IPS-15b (cell line): Measurements from ENCODE around the gene NFX1.
A peak's percentile ranks its signal among the peaks of the same experiment; 100 is the strongest.
"Not testable (repeated sequence)": the region's sequence is repeated elsewhere in the genome, so short reads cannot be mapped to it uniquely, and the experiment has no call there.

Experiments used
- H3K27me3 ChIP-seq: one replicate; pipeline ENCODE4 v1.6.1; 2013; ENCODE audit warnings: low read length; ENCODE audit not compliant: control insufficient read depth, insufficient read depth
- H3K36me3 ChIP-seq: one replicate; pipeline ENCODE4 v1.6.1; 2013; ENCODE audit warnings: low read length; ENCODE audit not compliant: control insufficient read depth, insufficient read depth
- H3K4me1 ChIP-seq: one replicate; pipeline ENCODE4 v1.6.1; 2013; ENCODE audit warnings: mild to moderate bottlenecking, low read length; ENCODE audit not compliant: control insufficient read depth, insufficient read depth
- H3K4me3 ChIP-seq: one replicate; pipeline ENCODE4 v1.5.1; 2013; ENCODE audit warnings: low read depth, low read length
- H3K9ac ChIP-seq: one replicate; pipeline ENCODE4 v1.6.1; 2013; ENCODE audit warnings: low read depth, mild to moderate bottlenecking, low read length
- H3K9me3 ChIP-seq: one replicate; pipeline ENCODE4 v1.6.1; 2013; ENCODE audit warnings: mild to moderate bottlenecking, low read length; ENCODE audit not compliant: control insufficient read depth, insufficient read depth

NFX1 gene

DNA sequence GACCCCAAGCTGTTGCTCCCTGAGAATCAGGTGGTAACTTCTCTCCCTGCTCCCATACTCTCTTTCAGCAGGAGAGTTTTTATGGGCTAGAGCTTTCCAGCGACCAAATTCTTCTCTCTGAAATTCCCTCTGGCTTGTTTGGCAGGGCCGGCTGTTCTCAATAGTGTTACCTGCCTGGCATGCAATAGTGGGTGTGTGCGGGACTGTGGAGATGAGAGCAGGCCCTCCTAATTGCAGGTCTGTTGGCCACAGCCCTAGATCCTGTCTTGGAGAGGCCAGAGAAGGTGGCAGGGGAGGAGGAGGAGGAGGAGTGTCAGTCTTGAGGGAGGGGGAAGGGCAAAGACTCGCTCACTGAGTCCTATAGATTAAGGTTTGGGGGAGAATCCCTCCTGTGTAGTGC is 82.6 kb downstream of the NFX1 start:
- peaks cover 8% of the 10 kb centered on the region for H3K36me3 ChIP-seq
- no peaks in the 10 kb centered on the region for H3K9me3 ChIP-seq
- H3K4me1 ChIP-seq, result peaks cover 2% of the 10 kb centered on the region
- H3K9ac ChIP-seq, result no peak overlapping the region
- H3K4me3 ChIP-seq, result no peak overlapping the region
- no peaks in the 10 kb centered on the region for H3K27me3 ChIP-seq

DNA sequence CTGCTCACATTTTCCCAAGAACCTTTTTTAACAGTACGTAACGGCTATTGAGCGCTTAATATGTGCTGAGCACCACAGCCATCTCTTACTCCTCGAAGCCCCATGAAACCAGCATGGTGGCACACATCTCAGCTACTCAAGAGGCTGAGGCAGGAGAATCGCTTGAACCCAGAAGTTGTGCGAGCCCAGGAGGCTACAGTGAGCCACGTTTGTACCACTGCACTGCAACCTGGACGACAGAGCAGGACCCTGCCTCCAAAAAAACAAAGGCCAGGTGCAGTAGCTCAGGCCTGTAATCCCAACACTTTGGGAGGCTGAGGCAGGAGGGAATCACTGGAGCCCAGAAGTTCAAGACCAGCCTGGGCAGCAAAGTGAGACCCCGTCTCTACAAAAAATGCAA is 83.9 kb downstream of the NFX1 start:
- Histone ChIP-seq H3K9ac (no peak overlapping the region), H3K4me3 (no peak overlapping the region), H3K4me1 (peaks cover 2% of the 10 kb centered on the region), H3K9me3 (no peaks in the 10 kb centered on the region), H3K36me3 (peaks cover 6% of the 10 kb centered on the region), H3K27me3 (no peaks in the 10 kb centered on the region)

DNA sequence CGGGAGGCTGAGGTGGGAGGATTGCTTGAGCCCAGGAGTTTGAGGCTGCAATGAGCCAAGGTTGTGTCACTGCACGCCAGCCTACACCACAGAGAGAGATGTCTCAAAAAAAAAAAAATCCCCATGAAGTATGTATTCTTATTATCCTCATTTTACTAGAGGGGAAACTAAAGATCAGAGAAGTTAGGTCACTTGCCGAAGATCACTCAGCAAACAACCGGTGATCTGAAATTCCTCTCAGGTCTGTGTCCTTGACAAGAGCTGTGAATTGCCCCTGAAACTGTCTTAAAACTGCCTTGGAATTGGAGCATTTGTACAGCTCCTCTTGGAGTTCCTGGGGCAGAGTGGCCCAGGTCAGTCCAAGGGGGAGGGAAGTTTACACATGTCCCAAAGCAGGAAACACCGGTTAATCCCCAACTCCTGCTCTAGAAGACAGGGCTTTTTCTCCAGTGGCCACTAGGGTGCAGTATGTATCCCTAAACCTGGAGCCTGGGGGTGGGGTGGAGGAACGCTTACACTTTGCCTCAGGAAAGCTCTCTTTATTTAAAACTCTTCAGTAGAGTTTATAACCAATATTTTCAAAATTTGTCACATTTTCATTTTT is 84.4 kb downstream of the NFX1 start:
- H3K9me3 ChIP-seq, result no peaks in the 10 kb centered on the region
- H3K4me1 ChIP-seq, result peaks cover 2% of the 10 kb centered on the region
- H3K4me3 ChIP-seq, result peak overlapping the region; percentile 5
- peaks cover 6% of the 10 kb centered on the region for H3K36me3 ChIP-seq
- no peak overlapping the region for H3K9ac ChIP-seq
- H3K27me3 ChIP-seq, result no peaks in the 10 kb centered on the region

DNA sequence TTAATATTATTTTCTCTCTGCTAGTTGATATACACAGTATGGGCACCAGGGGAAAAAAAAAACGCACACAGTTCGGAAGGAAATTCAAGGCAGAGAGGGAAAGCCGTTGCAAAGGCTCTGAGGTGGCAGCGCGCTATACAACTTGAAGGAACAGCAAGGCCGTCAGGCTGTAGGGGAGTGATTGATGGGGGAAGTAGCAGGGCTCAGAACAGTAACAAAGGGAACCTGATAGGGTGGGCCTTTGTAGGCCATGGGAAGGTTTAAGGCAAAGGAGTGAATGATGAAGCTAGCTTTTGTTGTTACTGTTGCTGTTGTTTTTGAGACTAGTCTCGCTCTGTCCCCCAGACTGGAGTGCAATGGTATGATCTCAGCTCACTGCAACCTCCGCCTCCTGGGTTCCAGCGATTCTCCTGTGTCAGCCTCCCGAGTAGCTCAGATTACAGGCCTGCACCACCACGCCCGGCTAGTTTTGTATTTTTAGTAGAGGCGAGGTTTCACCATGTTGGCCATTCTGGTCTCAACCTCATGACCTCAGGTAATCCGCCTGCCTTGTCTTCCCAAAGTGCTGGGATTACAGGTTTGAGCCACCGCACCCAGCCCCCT is 85.0 kb downstream of the NFX1 start:
- Histone ChIP-seq H3K9ac (peak overlapping the region; percentile 70), H3K36me3 (peaks cover 6% of the 10 kb centered on the region), H3K4me1 (peaks cover 2% of the 10 kb centered on the region), H3K9me3 (no peaks in the 10 kb centered on the region), H3K4me3 (peak overlapping the region; percentile 5), H3K27me3 (no peaks in the 10 kb centered on the region)

DNA sequence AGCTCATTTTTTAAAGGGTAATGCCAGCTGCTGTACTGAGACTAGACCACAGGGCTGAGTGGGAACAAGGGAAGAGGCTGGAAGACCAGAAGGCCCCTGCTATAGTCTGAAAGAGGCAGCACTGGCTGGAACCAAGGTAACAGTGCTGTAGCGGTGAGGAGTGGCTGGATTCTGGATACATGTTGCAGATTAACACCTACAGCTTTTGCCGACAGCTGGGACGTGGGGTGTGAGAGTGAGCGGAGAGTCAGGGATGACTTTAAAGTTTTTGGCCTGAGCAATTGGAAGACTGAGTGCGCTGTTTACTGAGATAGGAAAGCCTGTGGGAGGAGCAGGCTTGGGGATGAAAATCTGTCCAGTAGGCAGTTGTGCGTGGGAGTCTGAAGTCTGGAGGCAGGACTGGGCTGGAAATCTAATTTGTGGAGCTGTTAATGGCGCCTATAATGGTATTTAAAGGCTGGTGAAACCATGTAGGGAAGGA is 85.6 kb downstream of the NFX1 start:
- H3K9me3 ChIP-seq, result no peaks in the 10 kb centered on the region
- H3K9ac ChIP-seq, result peak overlapping the region; percentile 37
- peaks cover 3% of the 10 kb centered on the region for H3K36me3 ChIP-seq
- H3K27me3 ChIP-seq, result no peaks in the 10 kb centered on the region
- H3K4me3 ChIP-seq, result no peak overlapping the region
- H3K4me1 ChIP-seq, result peaks cover 4% of the 10 kb centered on the region

DNA sequence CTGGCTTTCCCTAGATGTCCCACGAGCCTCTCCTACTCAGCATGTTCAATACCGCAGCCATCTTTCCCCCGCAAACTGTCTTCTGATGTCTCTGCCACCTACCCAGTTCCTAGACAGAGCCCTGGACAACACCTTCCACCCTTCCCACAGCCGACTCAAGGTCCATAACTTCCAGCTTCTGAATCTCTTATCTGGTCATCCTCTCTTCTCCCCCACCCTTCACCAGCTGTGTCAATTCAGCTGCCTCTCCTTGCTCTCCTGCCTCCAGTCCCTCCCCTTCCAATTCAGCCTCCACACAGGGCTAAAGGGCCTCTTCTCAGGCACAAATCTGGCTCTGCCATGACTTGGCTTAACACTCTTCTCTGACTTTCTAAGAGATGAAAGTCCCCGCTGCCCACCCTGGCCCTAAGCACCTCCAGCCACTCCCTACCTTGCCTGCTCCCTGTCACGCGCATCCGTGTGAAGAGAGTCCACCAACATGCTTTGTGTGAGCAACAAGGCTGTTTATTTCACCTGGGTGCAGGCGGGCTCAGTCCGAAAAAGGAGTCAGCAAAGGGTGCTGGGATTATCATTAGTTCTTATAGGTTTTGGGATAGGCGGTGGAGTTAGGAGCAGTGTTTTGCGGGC is 86.9 kb downstream of the NFX1 start:
- no peak overlapping the region for H3K9ac ChIP-seq
- no peaks in the 10 kb centered on the region for H3K36me3 ChIP-seq

DNA sequence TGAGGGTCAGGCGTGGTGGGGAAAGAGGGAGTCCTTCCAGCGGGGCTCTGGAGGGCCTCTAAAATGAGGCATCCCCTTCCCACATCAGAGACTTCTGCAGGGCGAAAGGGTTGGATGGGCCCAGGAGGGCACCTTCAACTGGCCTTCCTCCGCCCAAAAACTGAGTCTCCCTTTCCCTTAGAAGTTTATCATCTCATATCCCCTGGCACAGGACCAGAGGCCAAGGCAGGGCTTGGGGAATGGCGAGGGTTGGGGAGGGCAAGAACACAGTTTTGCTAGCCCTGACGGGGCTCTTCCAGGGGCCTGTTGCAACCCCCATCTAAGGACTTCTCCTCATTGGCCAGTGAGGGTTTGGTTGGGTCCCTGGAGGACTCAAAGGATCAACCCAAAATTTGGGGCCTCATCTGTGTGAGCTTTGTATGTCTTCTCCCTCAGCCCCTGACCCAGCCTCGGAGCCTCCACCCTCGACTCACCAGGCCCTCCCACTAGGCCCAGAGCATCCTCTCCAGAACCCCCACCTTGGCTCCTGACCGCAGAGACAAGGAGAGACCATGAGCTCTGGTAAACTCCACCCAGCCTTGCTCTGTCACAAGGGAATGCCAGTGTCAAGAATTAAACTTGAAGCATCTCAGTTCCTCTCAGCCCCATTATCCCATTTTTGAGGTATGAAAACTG is 87.9 kb downstream of the NFX1 start:
- peaks cover 9% of the 10 kb centered on the region for H3K4me1 ChIP-seq
- no peaks in the 10 kb centered on the region for H3K27me3 ChIP-seq
- H3K9ac ChIP-seq, result no peak overlapping the region
- no peak overlapping the region for H3K4me3 ChIP-seq
- H3K36me3 ChIP-seq, result no peaks in the 10 kb centered on the region
- no peaks in the 10 kb centered on the region for H3K9me3 ChIP-seq

More for the DNA sequence above, 86.9 kb downstream of the NFX1 start:
- no peak overlapping the region for H3K4me3 ChIP-seq
- H3K4me1 ChIP-seq, result peaks cover 9% of the 10 kb centered on the region
- H3K9me3 ChIP-seq, result no peaks in the 10 kb centered on the region
- no peaks in the 10 kb centered on the region for H3K27me3 ChIP-seq

DNA sequence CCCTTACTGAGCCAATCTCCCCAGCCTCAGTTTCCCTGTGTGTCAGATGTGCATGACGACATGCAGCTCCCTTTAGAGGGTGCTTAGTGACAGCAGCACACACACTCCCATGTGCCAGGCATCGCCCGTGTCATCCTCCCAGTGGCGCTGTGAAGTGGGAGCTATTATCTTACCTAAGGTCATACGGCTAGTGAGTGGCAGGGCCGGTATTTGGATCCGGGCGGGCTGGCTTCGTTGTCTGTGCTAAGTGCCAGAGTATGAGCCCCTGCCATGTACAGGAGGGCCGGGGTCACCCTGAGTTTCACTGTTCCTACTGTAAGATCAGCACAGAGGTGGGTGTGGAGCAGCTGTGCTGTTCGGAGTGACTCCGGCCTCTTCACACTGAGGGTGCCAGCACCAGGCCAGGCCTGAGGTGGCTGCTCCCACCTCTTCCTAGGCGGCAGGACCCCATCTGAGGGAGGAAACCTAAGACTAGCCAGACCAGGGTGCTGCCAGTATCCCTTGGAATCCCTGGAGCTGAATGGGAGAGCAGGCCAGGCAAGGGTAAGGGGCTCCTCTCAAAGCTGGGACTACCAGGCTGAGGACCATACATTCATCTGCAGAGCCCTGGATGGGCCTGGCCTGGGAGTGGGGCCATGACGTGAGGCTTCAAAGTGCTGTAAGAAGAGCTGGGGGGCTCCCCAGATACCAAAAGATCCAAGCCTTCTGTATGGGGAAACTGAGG is 89.5 kb downstream of the NFX1 start:
- Histone ChIP-seq H3K9me3 (no peaks in the 10 kb centered on the region), H3K27me3 (no peaks in the 10 kb centered on the region), H3K4me3 (no peak overlapping the region), H3K36me3 (no peaks in the 10 kb centered on the region), H3K9ac (no peak overlapping the region), H3K4me1 (peaks cover 9% of the 10 kb centered on the region)

DNA sequence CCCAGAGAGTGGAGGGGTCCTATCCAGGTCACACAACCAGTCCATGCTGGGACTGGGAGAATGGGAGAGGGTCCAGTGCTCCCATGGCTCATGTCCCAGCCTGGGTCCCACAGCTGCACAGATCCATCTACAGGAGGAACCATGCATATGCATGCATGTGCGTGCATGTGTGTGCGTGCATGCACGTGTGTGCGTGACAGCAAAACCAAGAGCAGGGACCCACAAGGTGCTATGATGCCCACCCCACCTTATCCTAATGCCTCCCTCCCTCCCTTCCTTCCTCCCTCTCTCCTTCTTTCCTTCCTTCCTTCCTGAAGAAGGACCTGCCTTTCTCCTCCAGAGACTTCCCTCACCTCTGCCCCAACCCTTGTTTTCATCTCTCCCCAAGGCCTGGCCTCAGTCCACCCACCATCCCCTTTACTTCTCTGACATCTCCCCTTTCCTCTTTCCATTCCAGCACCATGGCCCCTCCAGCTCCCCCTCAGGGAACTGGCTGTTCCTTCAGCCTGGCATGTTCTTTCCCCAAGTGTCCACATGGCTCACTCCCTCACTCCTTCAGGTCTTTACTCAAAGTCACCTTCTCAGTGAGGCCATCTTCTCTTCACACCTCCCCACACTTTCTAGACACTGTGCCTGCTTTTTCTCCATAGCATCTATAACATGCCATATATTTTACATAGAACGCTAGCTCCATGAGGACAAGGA is 90.2 kb downstream of the NFX1 start:
- Histone ChIP-seq H3K36me3 (no peaks in the 10 kb centered on the region), H3K9me3 (no peaks in the 10 kb centered on the region), H3K4me3 (no peak overlapping the region), H3K9ac (no peak overlapping the region), H3K4me1 (peaks cover 7% of the 10 kb centered on the region), H3K27me3 (no peaks in the 10 kb centered on the region)

DNA sequence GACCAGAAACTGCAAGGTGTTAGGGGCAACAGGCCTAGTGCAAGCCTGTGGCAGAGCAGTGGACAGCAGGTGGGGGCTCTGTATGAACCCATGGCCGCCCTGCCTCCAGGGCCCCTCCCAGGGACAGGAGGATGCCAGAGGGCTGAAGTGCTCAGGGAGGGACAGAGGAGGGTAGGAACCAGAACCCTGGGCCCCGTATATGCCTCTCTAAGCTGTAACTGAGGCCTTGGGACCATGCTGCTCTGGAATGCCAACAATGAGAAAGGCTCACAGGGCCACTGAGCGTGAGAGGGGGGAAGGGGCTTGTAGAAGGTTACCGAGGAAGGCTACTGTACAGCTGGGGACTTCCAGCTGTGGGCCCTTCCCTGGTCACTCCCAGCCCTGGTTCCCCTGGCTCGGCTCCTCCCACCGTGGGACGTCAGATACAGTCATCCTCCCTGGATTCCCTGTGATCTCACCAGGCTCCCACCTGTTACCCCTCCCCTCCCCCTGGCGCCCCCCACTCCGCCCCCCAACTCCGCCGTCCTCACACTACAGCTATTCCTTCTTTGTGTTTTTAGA is 91.0 kb downstream of the NFX1 start:
- Histone ChIP-seq H3K27me3 (no peaks in the 10 kb centered on the region), H3K9ac (no peak overlapping the region), H3K9me3 (no peaks in the 10 kb centered on the region), H3K4me1 (peaks cover 7% of the 10 kb centered on the region), H3K4me3 (no peak overlapping the region), H3K36me3 (no peaks in the 10 kb centered on the region)

DNA sequence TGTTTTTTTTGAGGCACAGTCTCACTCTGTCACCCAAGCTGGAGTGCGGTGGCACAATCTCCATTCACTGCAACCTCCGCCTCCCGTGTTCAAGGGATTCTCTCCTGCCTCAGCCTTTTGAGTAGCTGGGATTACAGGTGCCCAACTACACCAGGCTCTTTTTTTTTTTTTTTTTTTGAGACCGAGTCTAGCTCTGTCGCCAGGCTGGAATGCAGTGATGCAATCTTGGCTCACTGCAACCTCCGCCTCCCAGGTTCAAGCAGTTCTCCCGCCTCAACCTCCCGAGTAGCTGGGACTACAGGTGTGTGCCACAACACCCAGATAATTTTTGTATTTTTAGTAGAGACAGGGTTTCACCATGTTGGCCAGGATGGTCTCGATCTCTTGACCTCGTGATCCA is 92.1 kb downstream of the NFX1 start:
- not testable (repeated sequence) for H3K4me3 ChIP-seq, H3K9me3 ChIP-seq, H3K27me3 ChIP-seq, H3K4me1 ChIP-seq, H3K36me3 ChIP-seq, H3K9ac ChIP-seq
